ENCODE data around the gene KCNJ10. TPM values are rescaled to one million over a fixed set of nuclear protein-coding genes. Genes with fewer than 3 reads are reported as not detected.

The KCNJ10 gene
- total RNA-seq, 1 experiment from 2014 or later, result 1.4 TPM

DNA sequence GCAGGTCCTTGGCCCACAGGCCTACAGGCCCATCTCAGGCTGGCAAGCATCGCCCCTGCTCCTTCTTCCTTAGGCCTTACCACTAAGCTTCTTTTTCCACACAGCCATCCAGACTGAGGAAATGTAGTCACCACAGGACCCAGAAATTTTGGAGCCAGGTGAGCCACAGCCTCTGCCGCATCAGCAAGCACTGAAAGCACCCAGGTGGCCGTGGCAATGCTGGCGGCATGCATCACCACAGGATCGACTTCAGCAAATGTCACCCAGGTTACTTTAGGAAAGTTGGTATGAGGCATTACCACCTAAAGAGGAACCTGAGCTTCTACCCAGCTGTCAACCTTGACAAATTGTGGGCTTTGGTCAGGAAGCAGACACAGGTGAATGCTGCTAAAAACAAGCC is 49.8 kb downstream of the KCNJ10 start:
- Mint-ChIP-seq H3K27me3 (ENCODE audit: low read depth) (peaks cover 10% of the 10 kb centered on the region), H3K9me3 (no peaks in the 10 kb centered on the region), H3K27ac (no peak overlapping the region), H3K36me3 (no peaks in the 10 kb centered on the region), H3K4me3 (no peak overlapping the region), H3K4me1 (no peaks in the 10 kb centered on the region)
- CTCF ChIA-PET, result interaction anchor here (1.2 to 3.4 kb wide), 3 partner anchors 13 to 65 kb away, joined by 4 to 31 read pairs (median 4); no protein-coding TSS in a partner anchor
- DNase-seq (ENCODE audit: low spot score) (no peak), ATAC-seq (no peak)
- POLR2A ChIA-PET, result no interaction called here
- TF ChIP-seq, protein P1, sequence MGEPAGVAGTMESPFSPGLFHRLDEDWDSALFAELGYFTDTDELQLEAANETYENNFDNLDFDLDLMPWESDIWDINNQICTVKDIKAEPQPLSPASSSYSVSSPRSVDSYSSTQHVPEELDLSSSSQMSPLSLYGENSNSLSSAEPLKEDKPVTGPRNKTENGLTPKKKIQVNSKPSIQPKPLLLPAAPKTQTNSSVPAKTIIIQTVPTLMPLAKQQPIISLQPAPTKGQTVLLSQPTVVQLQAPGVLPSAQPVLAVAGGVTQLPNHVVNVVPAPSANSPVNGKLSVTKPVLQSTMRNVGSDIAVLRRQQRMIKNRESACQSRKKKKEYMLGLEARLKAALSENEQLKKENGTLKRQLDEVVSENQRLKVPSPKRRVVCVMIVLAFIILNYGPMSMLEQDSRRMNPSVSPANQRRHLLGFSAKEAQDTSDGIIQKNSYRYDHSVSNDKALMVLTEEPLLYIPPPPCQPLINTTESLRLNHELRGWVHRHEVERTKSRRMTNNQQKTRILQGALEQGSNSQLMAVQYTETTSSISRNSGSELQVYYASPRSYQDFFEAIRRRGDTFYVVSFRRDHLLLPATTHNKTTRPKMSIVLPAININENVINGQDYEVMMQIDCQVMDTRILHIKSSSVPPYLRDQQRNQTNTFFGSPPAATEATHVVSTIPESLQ (CRISPR knock-in tag; IDR thresholded peaks at IDR 0.05), result no peak
- TF ChIP-seq, protein P2, sequence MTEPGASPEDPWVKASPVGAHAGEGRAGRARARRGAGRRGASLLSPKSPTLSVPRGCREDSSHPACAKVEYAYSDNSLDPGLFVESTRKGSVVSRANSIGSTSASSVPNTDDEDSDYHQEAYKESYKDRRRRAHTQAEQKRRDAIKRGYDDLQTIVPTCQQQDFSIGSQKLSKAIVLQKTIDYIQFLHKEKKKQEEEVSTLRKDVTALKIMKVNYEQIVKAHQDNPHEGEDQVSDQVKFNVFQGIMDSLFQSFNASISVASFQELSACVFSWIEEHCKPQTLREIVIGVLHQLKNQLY (CRISPR knock-in tag; IDR thresholded peaks at IDR 0.05), result no peak
- TF ChIP-seq, protein P3, sequence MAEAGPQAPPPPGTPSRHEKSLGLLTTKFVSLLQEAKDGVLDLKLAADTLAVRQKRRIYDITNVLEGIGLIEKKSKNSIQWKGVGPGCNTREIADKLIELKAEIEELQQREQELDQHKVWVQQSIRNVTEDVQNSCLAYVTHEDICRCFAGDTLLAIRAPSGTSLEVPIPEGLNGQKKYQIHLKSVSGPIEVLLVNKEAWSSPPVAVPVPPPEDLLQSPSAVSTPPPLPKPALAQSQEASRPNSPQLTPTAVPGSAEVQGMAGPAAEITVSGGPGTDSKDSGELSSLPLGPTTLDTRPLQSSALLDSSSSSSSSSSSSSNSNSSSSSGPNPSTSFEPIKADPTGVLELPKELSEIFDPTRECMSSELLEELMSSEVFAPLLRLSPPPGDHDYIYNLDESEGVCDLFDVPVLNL (CRISPR knock-in tag; IDR thresholded peaks at IDR 0.05; ENCODE audit: borderline replicate concordance, low read depth), result no peak
- TF ChIP-seq RELA (CRISPR knock-in tag; IDR thresholded peaks at IDR 0.05; ENCODE audit: borderline replicate concordance), result no peak
- TF ChIP-seq NFE2L1 (CRISPR knock-in tag; IDR thresholded peaks at IDR 0.05), result no peak
- no peak for TF ChIP-seq ZNF219 (CRISPR knock-in tag; IDR thresholded peaks at IDR 0.05; ENCODE audit: borderline replicate concordance)
- no peak for TF ChIP-seq CBFB (CRISPR knock-in tag; IDR thresholded peaks at IDR 0.05; ENCODE audit: low read depth)
- TF ChIP-seq NR1H2 (CRISPR knock-in tag; IDR thresholded peaks at IDR 0.05), result no peak
- no peak for TF ChIP-seq TEAD1 (CRISPR knock-in tag; IDR thresholded peaks at IDR 0.05)
- TF ChIP-seq, protein P4, sequence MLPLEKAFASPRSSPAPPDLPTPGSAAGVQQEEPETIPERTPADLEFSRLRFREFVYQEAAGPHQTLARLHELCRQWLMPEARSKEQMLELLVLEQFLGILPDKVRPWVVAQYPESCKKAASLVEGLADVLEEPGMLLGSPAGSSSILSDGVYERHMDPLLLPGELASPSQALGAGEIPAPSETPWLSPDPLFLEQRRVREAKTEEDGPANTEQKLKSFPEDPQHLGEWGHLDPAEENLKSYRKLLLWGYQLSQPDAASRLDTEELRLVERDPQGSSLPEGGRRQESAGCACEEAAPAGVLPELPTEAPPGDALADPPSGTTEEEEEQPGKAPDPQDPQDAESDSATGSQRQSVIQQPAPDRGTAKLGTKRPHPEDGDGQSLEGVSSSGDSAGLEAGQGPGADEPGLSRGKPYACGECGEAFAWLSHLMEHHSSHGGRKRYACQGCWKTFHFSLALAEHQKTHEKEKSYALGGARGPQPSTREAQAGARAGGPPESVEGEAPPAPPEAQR (CRISPR knock-in tag; IDR thresholded peaks at IDR 0.05), result no peak
- TF ChIP-seq, protein P5, sequence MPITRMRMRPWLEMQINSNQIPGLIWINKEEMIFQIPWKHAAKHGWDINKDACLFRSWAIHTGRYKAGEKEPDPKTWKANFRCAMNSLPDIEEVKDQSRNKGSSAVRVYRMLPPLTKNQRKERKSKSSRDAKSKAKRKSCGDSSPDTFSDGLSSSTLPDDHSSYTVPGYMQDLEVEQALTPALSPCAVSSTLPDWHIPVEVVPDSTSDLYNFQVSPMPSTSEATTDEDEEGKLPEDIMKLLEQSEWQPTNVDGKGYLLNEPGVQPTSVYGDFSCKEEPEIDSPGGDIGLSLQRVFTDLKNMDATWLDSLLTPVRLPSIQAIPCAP (CRISPR knock-in tag; IDR thresholded peaks at IDR 0.05), result no peak
- TF ChIP-seq, protein P6, sequence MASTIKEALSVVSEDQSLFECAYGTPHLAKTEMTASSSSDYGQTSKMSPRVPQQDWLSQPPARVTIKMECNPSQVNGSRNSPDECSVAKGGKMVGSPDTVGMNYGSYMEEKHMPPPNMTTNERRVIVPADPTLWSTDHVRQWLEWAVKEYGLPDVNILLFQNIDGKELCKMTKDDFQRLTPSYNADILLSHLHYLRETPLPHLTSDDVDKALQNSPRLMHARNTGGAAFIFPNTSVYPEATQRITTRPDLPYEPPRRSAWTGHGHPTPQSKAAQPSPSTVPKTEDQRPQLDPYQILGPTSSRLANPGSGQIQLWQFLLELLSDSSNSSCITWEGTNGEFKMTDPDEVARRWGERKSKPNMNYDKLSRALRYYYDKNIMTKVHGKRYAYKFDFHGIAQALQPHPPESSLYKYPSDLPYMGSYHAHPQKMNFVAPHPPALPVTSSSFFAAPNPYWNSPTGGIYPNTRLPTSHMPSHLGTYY (CRISPR knock-in tag; IDR thresholded peaks at IDR 0.05), result no peak
- no peak for TF ChIP-seq SMAD4 (CRISPR knock-in tag; IDR thresholded peaks at IDR 0.05)
- TF ChIP-seq, protein P7, sequence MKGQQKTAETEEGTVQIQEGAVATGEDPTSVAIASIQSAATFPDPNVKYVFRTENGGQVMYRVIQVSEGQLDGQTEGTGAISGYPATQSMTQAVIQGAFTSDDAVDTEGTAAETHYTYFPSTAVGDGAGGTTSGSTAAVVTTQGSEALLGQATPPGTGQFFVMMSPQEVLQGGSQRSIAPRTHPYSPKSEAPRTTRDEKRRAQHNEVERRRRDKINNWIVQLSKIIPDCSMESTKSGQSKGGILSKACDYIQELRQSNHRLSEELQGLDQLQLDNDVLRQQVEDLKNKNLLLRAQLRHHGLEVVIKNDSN (CRISPR knock-in tag; IDR thresholded peaks at IDR 0.05), result no peak
- TF ChIP-seq TP53 (CRISPR knock-in tag; IDR thresholded peaks at IDR 0.05), result no peak
- TF ChIP-seq, protein P8, sequence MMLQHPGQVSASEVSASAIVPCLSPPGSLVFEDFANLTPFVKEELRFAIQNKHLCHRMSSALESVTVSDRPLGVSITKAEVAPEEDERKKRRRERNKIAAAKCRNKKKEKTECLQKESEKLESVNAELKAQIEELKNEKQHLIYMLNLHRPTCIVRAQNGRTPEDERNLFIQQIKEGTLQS (CRISPR knock-in tag; conservative IDR thresholded peaks at IDR 0.05), result no peak
- no peak for TF ChIP-seq TEAD4 (CRISPR knock-in tag; IDR thresholded peaks at IDR 0.05)
- no peak for TF ChIP-seq ZNF671 (CRISPR knock-in tag; IDR thresholded peaks at IDR 0.05)
- TF ChIP-seq FOXK1 (CRISPR knock-in tag; IDR thresholded peaks at IDR 0.05), result no peak

Measured in WTC11 (cell line).